IPS-15b (cell line): ENCODE results near the gene HOXD10.

ENCODE experiments used
- H3K27me3 ChIP-seq: one replicate; pipeline ENCODE4 v1.6.1; 2013; ENCODE audit warnings: low read length; ENCODE audit not compliant: control insufficient read depth, insufficient read depth
- H3K36me3 ChIP-seq: one replicate; pipeline ENCODE4 v1.6.1; 2013; ENCODE audit warnings: low read length; ENCODE audit not compliant: control insufficient read depth, insufficient read depth
- H3K4me1 ChIP-seq: one replicate; pipeline ENCODE4 v1.6.1; 2013; ENCODE audit warnings: mild to moderate bottlenecking, low read length; ENCODE audit not compliant: control insufficient read depth, insufficient read depth
- H3K4me3 ChIP-seq: one replicate; pipeline ENCODE4 v1.5.1; 2013; ENCODE audit warnings: low read depth, low read length
- H3K9ac ChIP-seq: one replicate; pipeline ENCODE4 v1.6.1; 2013; ENCODE audit warnings: low read depth, mild to moderate bottlenecking, low read length
- H3K9me3 ChIP-seq: one replicate; pipeline ENCODE4 v1.6.1; 2013; ENCODE audit warnings: mild to moderate bottlenecking, low read length; ENCODE audit not compliant: control insufficient read depth, insufficient read depth

HOXD10 gene

GRCh38 chr2:176145085-176145969, 28.7 kb downstream of the HOXD10 start:
- Histone ChIP-seq H3K27me3 (peaks cover 98% of the 10 kb centered on the region), H3K4me1 (peaks cover 2% of the 10 kb centered on the region), H3K9me3 (no peaks in the 10 kb centered on the region), H3K36me3 (no peaks in the 10 kb centered on the region), H3K9ac (no peak overlapping the region), H3K4me3 (no peak overlapping the region)

GRCh38 chr2:176146101-176146500, 29.5 kb downstream of the HOXD10 start:
- Histone ChIP-seq H3K27me3 (peaks cover 100% of the 10 kb centered on the region), H3K36me3 (no peaks in the 10 kb centered on the region), H3K4me1 (peaks cover under 1% of the 10 kb centered on the region), H3K9me3 (no peaks in the 10 kb centered on the region), H3K4me3 (no peak overlapping the region), H3K9ac (no peak overlapping the region)

- H3K36me3 ChIP-seq = no peaks in the 10 kb centered on the region
- H3K9ac ChIP-seq = no peak overlapping the region
- peaks cover 100% of the 10 kb centered on the region for H3K27me3 ChIP-seq
Measured at GRCh38 chr2:176146645-176147044, 30.1 kb downstream of the HOXD10 start.

GRCh38 chr2:176147210-176147799, 30.7 kb downstream of the HOXD10 start:
- H3K4me1 ChIP-seq = no peaks in the 10 kb centered on the region
- H3K36me3 ChIP-seq = no peaks in the 10 kb centered on the region
- no peaks in the 10 kb centered on the region for H3K9me3 ChIP-seq
- H3K4me3 ChIP-seq = peak overlapping the region; percentile 13
- H3K27me3 ChIP-seq = peaks cover 100% of the 10 kb centered on the region
- no peak overlapping the region for H3K9ac ChIP-seq

More at GRCh38 chr2:176146645-176147044, 30.1 kb downstream of the HOXD10 start:
- no peaks in the 10 kb centered on the region for H3K4me1 ChIP-seq
- H3K9me3 ChIP-seq = no peaks in the 10 kb centered on the region
- H3K4me3 ChIP-seq = no peak overlapping the region

- Histone ChIP-seq H3K4me1 (no peaks in the 10 kb centered on the region), H3K36me3 (no peaks in the 10 kb centered on the region), H3K9ac (no peak overlapping the region), H3K4me3 (peak overlapping the region; percentile 32), H3K27me3 (peaks cover 100% of the 10 kb centered on the region), H3K9me3 (no peaks in the 10 kb centered on the region)
Measured at GRCh38 chr2:176147800-176148496, 31.4 kb downstream of the HOXD10 start.

- Histone ChIP-seq H3K4me1 (no peaks in the 10 kb centered on the region), H3K36me3 (no peaks in the 10 kb centered on the region), H3K9ac (no peak overlapping the region), H3K27me3 (peaks cover 100% of the 10 kb centered on the region), H3K9me3 (no peaks in the 10 kb centered on the region), H3K4me3 (peak overlapping the region; percentile 32)
Measured at GRCh38 chr2:176148751-176149421, 32.3 kb downstream of the HOXD10 start.

- Histone ChIP-seq H3K36me3 (no peaks in the 10 kb centered on the region), H3K4me1 (no peaks in the 10 kb centered on the region), H3K9ac (no peak overlapping the region), H3K4me3 (peak overlapping the region; percentile 16), H3K27me3 (peaks cover 100% of the 10 kb centered on the region), H3K9me3 (no peaks in the 10 kb centered on the region)
Measured at GRCh38 chr2:176149481-176149938, 32.9 kb downstream of the HOXD10 start.

- H3K9ac ChIP-seq = no peak overlapping the region
- no peaks in the 10 kb centered on the region for H3K9me3 ChIP-seq
- no peaks in the 10 kb centered on the region for H3K36me3 ChIP-seq
- no peaks in the 10 kb centered on the region for H3K4me1 ChIP-seq
- peak overlapping the region; percentile 26 for H3K4me3 ChIP-seq
- peaks cover 100% of the 10 kb centered on the region for H3K27me3 ChIP-seq
Measured at GRCh38 chr2:176149939-176150583, 33.5 kb downstream of the HOXD10 start.

GRCh38 chr2:176150584-176151441, 34.2 kb downstream of the HOXD10 start:
- Histone ChIP-seq H3K9me3 (no peaks in the 10 kb centered on the region), H3K4me1 (peaks cover 2% of the 10 kb centered on the region), H3K4me3 (peak overlapping the region; percentile 26), H3K9ac (no peak overlapping the region), H3K27me3 (peaks cover 100% of the 10 kb centered on the region), H3K36me3 (no peaks in the 10 kb centered on the region)

GRCh38 chr2:176151442-176152287, 35.1 kb downstream of the HOXD10 start, which contains the start of gene HOXD4:
Gene HOXD4, plus strand, starts transcription at chr2:176151550. Its CDS starts 84 bp downstream, at chr2:176151634.
- Histone ChIP-seq H3K36me3 (no peaks in the 10 kb centered on the region), H3K27me3 (peaks cover 100% of the 10 kb centered on the region), H3K4me3 (peak within 1 kb of the TSS; percentile 26), H3K9me3 (no peaks in the 10 kb centered on the region), H3K4me1 (peaks cover 2% of the 10 kb centered on the region), H3K9ac (no peak within 1 kb of the TSS)
